GM21447 (cell line): Measurements from ENCODE around the gene TFR2.

Experiments used
- ATAC-seq: cut with Tn5 transposase; IDR thresholded peaks from one replicate; pipeline ENCODE4 v1.9.1; 2021; ENCODE audit not compliant: unreplicated experiment

Gene TFR2

GRCh38 chr7:100641463-100641859 lies at the start of gene TFR2:
Gene TFR2, minus strand, starts transcription at chr7:100641552. Its CDS starts 43 bp downstream, at chr7:100641509.
- no peak for ATAC-seq

DNA sequence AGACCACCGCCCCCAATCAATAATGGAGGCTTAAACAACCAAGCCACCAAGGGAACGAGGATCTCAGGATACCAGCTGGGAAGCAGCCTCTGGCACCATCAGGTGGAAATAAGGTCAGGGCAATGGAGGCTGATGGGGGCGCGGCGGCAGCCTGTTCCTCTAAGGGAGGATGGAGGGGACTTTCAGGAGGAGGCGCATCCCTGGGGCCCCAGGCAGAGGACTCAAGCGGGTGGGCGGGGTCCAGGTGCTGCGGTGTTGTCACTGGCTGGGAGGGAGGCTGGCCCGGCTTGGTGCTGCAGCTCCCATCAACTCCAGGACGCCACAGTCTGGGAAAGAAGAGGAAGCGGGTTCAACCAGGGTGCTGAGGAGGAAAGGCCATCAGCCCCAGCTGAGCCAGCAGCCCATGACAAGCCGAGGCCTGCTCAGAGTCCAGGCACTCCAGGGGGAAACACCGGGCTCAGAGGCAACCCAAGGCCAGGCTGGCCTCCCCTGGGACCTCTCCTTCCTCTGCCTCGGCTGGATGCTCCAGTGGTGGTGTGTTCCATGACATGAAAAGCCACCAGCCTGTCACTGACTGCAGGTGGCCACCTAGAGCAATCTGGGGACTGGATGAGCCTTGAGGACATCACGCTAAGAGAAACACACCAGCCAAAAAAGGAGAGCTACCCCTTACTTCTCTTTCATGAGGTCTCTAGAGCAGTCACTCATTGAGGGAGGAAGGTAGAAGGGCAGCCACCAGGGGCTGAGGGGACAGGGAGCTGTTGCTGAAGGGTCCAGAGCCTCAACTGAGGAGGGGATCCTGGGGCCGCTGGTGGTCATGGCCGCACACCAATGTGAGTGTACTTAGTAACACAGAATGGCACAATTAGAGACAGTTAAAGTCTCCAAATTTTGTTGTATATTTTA lies 48.1 kb upstream of the TFR2 start:
- ATAC-seq: no peak

- no peak for ATAC-seq
These were observed 47.0 kb upstream of the TFR2 start for GRCh38 chr7:100688326-100688860.

- ATAC-seq: no peak
These were observed 46.5 kb upstream of the TFR2 start for GRCh38 chr7:100687751-100688300.

DNA sequence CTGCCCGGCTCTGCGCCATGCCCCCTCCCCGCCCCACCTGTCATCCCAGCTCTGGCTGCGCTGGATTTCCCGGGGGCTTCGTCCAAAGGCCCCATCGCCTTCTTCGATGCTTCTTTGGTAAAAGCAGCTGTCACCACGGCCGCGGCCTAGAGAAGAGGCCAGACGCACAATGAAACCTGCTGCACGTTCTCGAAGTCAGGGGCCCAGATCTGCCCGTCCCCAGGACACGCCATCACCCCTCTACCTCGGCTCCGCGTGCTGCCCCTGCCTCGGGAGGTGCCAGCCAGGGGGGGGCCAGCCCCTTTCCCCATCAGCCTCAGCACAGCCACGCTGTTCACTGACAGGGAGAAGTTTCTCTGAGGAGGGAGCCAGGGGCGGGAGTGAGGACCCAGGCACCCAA lies 45.9 kb upstream of the TFR2 start:
- ATAC-seq: no peak

GRCh38 chr7:100686822-100687211 lies 45.5 kb upstream of the TFR2 start:
- no peak for ATAC-seq

- no peak for ATAC-seq
These were observed 45.0 kb upstream of the TFR2 start for GRCh38 chr7:100686201-100686821.

GRCh38 chr7:100685631-100686145 lies 44.3 kb upstream of the TFR2 start:
- ATAC-seq: no peak

DNA sequence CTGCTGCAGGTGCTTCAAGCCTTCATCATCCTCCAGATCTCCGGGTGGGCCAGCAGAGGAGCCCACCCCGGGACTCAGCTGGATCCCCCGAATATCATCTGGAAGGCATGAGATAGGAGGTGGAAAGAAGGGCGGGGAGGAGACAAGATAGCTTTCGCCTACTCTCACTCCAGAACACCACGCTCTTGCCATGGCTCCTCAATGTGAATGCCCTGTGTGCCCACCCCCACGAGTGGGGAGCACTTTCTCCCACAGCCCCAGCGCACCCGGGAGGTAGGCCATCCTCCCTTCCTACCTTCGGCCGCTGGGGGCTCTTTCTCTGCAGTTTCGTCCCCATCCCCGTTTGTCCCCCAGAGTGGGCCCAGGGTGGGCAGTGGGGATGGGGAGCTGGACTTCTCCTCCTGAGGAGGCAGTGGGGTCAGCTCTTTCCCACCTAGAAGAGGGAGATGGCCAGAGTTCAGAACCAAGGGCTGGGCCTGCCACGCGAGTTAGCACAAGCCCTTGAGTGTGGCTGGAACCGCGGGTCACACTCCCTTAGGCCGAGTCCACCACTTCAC lies 43.8 kb upstream of the TFR2 start:
- no peak for ATAC-seq

DNA sequence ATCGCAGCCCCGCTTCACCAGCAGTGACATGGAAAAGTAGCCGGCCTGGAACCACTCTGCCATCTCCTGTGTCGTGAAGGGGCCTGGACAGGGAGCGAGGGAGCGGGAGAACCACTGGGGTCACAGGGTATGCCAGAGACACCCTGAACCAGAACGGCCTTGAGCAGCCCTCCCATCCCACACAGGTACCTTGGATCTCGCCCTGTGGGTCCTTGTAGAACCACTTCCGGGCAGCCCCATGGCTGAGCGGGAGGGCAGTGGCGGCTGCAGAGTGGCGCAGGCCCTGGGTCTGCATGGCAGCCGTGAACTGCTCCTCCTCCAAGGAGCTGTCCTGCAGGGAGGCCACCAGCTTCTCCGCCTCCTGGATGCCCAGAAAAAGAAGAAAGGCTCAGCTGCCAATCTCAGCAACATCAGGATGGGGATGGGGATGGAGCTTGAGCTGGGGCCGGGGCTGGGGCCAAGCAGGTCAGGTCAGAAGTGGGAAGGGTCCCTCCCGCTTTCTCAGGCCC lies 43.2 kb upstream of the TFR2 start:
- ATAC-seq: no peak

DNA sequence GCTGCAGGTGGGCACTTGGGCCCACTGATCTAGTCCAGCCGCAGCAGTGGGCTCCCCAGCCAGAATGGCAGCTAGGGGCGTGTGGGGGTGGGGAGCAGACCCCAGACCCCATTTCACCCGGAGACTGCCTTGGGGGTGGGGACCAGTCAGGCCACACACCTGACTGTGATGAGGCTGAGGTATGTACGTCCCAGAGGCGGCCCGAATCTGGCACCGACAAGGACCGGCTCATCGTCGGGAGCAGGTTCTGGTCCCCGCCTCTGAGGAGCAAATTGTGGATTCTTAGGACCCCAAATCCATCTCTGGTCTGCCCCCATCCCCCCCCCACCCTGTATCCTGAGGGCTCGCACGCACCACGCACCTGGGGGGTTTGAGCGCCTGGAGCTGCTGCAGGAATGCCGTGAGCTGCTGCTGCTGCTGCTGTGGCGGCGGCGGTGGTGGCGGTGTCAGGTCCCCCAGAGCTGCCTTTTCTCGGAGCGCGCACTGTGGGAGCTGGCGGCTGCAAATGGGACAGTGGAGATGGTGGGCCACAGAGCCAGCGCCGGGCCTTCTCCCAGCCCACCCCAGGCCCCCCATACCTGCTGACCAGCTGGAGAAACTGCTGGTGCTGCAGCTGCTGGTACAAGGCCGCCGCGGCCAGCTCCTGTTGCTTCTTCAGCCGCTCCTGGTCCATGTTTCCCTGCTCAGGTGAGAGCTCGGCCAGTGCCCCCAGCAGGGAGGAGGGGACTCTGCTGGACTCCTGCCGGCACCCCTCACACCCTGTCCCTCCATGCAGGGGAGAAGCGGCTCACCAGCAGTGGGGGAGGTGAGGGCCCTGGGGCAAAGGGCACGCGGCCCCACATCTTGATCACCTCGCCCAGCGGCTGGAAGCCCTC lies 42.5 kb upstream of the TFR2 start:
- ATAC-seq: no peak

DNA sequence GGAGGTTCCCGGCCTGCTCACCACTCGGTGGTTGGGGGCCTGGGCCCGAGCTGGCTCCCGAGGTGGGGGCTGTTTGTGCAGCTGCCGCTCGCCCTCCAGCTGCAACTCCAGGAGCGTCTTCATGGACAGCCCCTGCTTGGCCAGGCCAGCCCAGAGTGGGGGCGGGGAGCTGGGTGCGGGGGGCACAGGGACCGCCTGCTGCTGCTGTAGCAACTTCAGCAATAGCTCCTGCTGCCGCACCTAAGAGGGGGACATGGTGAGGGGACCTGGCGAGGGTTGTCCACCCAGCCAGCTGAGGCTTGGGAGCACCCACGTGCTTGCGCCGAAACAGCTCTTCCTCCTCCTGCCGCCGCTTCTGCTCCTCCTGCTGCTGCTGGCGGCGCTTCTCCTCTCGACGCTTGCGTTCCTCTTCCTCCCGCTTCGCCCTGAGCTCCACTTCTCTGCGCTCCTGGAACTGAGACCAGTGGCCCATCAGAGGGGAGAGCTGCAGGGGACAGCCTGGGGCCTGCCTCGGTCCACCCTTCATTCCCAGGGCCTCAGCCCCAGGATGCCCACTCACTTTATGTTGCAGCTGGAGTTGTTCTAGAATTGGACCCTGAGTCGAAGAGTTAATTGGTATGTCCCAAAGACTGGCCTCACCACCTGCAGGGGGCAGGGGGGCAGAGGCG lies 41.8 kb upstream of the TFR2 start:
- no peak for ATAC-seq

- ATAC-seq: no peak
These were observed 40.9 kb upstream of the TFR2 start for GRCh38 chr7:100682228-100682741.

DNA sequence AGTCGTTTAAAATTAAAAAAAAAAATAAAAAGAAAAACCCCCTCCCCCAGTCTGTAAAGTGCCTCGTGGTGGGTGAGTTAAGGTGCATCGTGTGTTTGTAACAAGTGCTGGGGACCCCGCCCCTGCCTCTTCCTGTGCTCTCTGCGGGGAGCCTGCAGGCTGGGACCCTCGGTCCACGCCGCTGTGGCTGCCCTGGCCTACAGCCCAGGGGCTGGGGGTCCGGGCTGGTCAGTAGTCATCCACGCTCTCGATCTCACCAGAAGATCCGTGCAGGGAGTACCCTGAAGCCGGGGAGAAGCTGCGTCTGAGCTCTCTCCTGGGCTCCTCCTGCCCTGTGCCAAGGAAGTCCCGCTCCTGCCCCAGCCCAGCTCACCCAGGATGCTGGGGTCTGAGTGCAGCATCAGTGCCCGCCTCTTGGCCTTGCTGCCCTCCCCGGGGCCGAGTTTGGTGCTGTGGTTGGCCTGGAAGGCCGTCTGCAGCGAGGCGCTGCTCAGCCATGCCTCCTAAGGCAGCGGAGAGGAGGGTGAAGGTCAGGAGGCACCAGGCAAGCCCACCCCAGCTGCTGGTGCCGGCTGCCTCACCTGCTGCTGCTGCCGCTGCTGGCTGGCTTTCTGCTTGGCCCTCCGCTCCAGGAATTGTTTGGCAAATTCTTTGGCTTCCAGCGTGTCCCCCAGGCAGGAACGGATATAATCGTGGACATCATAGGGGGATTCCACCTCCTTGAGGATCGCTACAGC lies 40.3 kb upstream of the TFR2 start:
- ATAC-seq: no peak

GRCh38 chr7:100680576-100681271 lies 39.4 kb upstream of the TFR2 start:
- no peak for ATAC-seq

GRCh38 chr7:100679927-100680575 lies 38.7 kb upstream of the TFR2 start:
- ATAC-seq: no peak

- ATAC-seq: no peak
These were observed 38.0 kb upstream of the TFR2 start for GRCh38 chr7:100679129-100679926.
